HepG2 (cell line): ENCODE results near the gene WNT3. TPM values are rescaled to one million over a fixed set of nuclear protein-coding genes. Genes with fewer than 3 reads are reported as not detected.

Source experiments
- ATAC-seq: fragments of 200-7000 bp; cut with Tn5 transposase; 3 replicates; pipeline ENCODE4 v1.9.1; 2020; ENCODE audit warnings: mild to moderate bottlenecking, moderate library complexity
- BruUV-seq: library from RNA; stranded (reverse); fragments of 400-500 nt; replicated peaks from 2 replicates; lab custom pipeline; 2021; lab: Mats Ljungman, UMichigan
- CTCF ChIA-PET: fragments of 300-600 bp; formaldehyde crosslinking; extraction: SDS; loops from one replicate; lab custom pipeline; 2021; ENCODE audit warnings: low total read pairs, inconsistent platforms, low intra/inter-chr PET ratio; lab: Yijun Ruan, JAX
- POLR2A ChIA-PET: fragments of 350-600 bp; sonication (Branson Sonifier 250); formaldehyde crosslinking; loops from one replicate; lab custom pipeline; 2020; ENCODE audit warnings: antibody characterized with exemption, inconsistent platforms; lab: Yijun Ruan, JAX
- DNase-seq: peaks from one replicate; pipeline ENCODE4 v3.0.0-alpha.2; 2015; ENCODE audit warnings: low spot score
- FAIRE-seq: peaks from 3 replicates; lab custom pipeline; 2011; peaks lifted over from hg19 to GRCh38; lab: Jason Lieb, UNC
- H2AFZ ChIP-seq: one replicate; pipeline ENCODE4 v1.6.1; 2011; ENCODE audit warnings: low read length, inconsistent platforms
- H3K27ac ChIP-seq: fragments of 300-600 bp; 3 replicates; pipeline ENCODE4 v1.8.0; 2011; ENCODE audit warnings: mixed run types, mild to moderate bottlenecking, mixed read lengths, low read length, inconsistent platforms; ENCODE audit not compliant: insufficient read depth; ENCODE audit errors: extremely low read length
- H3K27me3 ChIP-seq, 2 experiments: fragments of 200-600 bp in 1 of 2; 2 replicates in 1 of 2; 3 replicates in 1 of 2; pipeline versions ENCODE4 v1.6.0 to v1.8.0; 2011; ENCODE audit warnings: low read length in 2 of 2, mild to moderate bottlenecking in 2 of 2, moderate library complexity in 2 of 2, inconsistent platforms in 1 of 2; ENCODE audit not compliant: insufficient read depth in 2 of 2, control insufficient read depth in 1 of 2
- H3K36me3 ChIP-seq, 2 experiments: fragments of 200-600 bp in 1 of 2; replicated peaks in 1 of 2; 2 replicates in 1 of 2; 3 replicates in 1 of 2; pipeline versions ENCODE4 v1.5.1 to v1.8.0; 2011; ENCODE audit warnings: low read length in 2 of 2, inconsistent platforms in 1 of 2; ENCODE audit not compliant: insufficient read depth in 2 of 2, control insufficient read depth in 1 of 2
- H3K4me1 ChIP-seq: 2 replicates; pipeline ENCODE4 v1.5.1; 2012; ENCODE audit warnings: low read length, inconsistent platforms; ENCODE audit not compliant: insufficient read depth
- H3K4me2 ChIP-seq: 2 replicates; pipeline ENCODE4 v1.6.0; 2011; ENCODE audit warnings: low read depth, low read length, inconsistent platforms
- H3K4me3 ChIP-seq, 3 experiments: fragments of 200-600 bp in 1 of 3; sonication (generic), shearing (Covaris generic) in 1 of 3; replicated peaks in 1 of 3; 2 replicates each; pipeline ENCODE4 v1.5.1; 2011 to 2016; ENCODE audit warnings: low read length in 3 of 3, inconsistent platforms in 2 of 3, low read depth in 2 of 3, mild to moderate bottlenecking in 2 of 3, control low read depth in 1 of 3, mixed read lengths in 1 of 3; ENCODE audit not compliant: insufficient read depth in 1 of 3
- H3K79me2 ChIP-seq: one replicate; pipeline ENCODE4 v1.6.1; 2011; ENCODE audit warnings: low read length, inconsistent platforms; ENCODE audit not compliant: insufficient read depth
- H3K9ac ChIP-seq: 2 replicates; pipeline ENCODE4 v1.6.0; 2011; ENCODE audit warnings: mild to moderate bottlenecking, low read depth, low read length, inconsistent platforms; ENCODE audit not compliant: insufficient read depth
- H3K9me3 ChIP-seq: 2 replicates; pipeline ENCODE4 v1.5.1; 2012; ENCODE audit warnings: mild to moderate bottlenecking, low read length
- H4K20me1 ChIP-seq: 2 replicates; pipeline ENCODE4 v1.6.0; 2011; ENCODE audit warnings: inconsistent platforms, mild to moderate bottlenecking, low read length, moderate library complexity; ENCODE audit not compliant: insufficient read depth
- ATF7 ChIP-seq, 2 experiments: fragments of 450-650 bp in 1 of 2; sonication (generic) in 1 of 2; formaldehyde crosslinking in 1 of 2; IDR thresholded peaks; 2 replicates each; pipeline versions ENCODE4 v1.4.0 to v1.6.1; 2016 to 2020; ENCODE audit warnings: antibody characterized with exemption in 1 of 2, mild to moderate bottlenecking in 1 of 2, missing genetic modification reagents in 1 of 2
- CREB1 ChIP-seq, 2 experiments: fragments of 450-650 bp in 1 of 2; IDR thresholded peaks; 2 replicates each; pipeline ENCODE4 v1.6.1; 2016 to 2017; ENCODE audit warnings: control low read depth in 1 of 2, mild to moderate bottlenecking in 1 of 2, missing compliant biosample characterization in 1 of 2, missing genetic modification characterization in 1 of 2
- EED ChIP-seq: sonication (generic); formaldehyde crosslinking; IDR thresholded peaks from 2 replicates; pipeline ENCODE4 v1.5.0; 2020; ENCODE audit warnings: mild to moderate bottlenecking, missing genetic modification reagents
- TCF7L2 ChIP-seq: IDR thresholded peaks from 2 replicates; pipeline ENCODE4 v1.6.1; 2011; ENCODE audit warnings: mild to moderate bottlenecking, low read depth, low read length, moderate library complexity
- ZNF136 ChIP-seq: sonication (generic); formaldehyde crosslinking; IDR thresholded peaks from 2 replicates; pipeline ENCODE4 v1.8.1; 2022; ENCODE audit warnings: low read depth, mild to moderate bottlenecking, moderate library complexity, missing genetic modification reagents
- ZNF543 ChIP-seq: sonication (generic); formaldehyde crosslinking; IDR thresholded peaks from 2 replicates; pipeline ENCODE4 v1.4.0; 2020; ENCODE audit warnings: mild to moderate bottlenecking, missing genetic modification reagents
- WGBS: methylation state at CpG from one replicate; pipeline ENCODE4 v1.1.6; 2017; ENCODE audit warnings: low lambda C conversion rate; 5-methylcytosine and 5-hydroxymethylcytosine counted together
- in situ Hi-C: cut with HindIII; loops from 2 replicates; pipeline ENCODE4 v1.10.0; 2017; ENCODE audit warnings: low pct_unique_long_range_greater_than_20kb; ENCODE audit not compliant: extremely low pct_ligation_motif_present
- intact Hi-C: fragments of 100-400 bp; cut with micrococcal nuclease; formaldehyde crosslinking; loops from one replicate; pipeline ENCODE4 v1.10.0; 2022; ENCODE audit not compliant: unreplicated experiment
- polyA plus RNA-seq, 8 experiments: library from polyadenylated mRNA; depleted of rRNA in 3 of 8; stranded (reverse) in 7 of 8; unstranded in 1 of 8; fragments of >200 nt; fragmentation: Illumina TruSeq in 4 of 8; extraction: Trizol in 4 of 8; gene quantifications; 2 replicates each; pipeline versions ENCODE4 v1.2.1 to v1.2.3, GENCODE V29; 2011 to 2016; ENCODE audit warnings: low read depth in 4 of 8, missing spikeins in 1 of 8, mixed read lengths in 1 of 8; ENCODE audit not compliant: insufficient read depth in 1 of 8
- total RNA-seq, 5 experiments: library from RNA; depleted of rRNA; stranded (reverse); fragments of >200 nt; fragmentation: Illumina TruSeq; extraction: Trizol; gene quantifications; 2 replicates each; pipeline ENCODE4 v1.2.3, GENCODE V29; 2016; ENCODE audit warnings: low read depth in 1 of 5
- TF ChIP-seq, protein P1 (sequence below): sonication (generic); formaldehyde crosslinking; IDR thresholded peaks from 2 replicates; pipeline ENCODE4 v1.5.1; 2020; ENCODE audit warnings: missing genetic modification reagents, mild to moderate bottlenecking, borderline replicate concordance

Gene WNT3
- total and polyA plus RNA-seq, 2 of the 13 experiments (the other 11 are each of a cell fraction or from before 2014, with no cell fraction given), result 8.5 to 10.3 TPM

DNA sequence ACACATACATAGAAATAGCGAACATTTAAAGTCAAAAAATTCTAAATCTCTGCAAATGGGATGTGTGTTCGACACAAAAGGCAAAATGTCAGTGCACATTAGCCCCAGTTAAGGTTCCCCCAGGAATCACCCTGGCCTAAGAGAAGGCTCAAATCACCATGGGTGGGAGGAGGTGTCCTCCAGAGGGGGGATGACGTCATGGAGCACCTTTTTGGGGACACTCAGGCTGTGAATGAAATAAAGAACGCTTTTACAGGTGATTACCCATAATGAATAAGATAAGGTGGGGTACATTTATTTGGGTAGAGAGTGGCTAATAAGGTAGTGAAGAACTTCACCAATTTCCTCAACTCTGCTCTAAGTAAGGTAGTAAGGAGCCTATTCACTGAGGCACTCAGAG lies 26.4 kb downstream of the WNT3 start:
- FAIRE-seq, result no peak
- Histone ChIP-seq H3K9ac (no peak overlapping the region), H3K79me2 (no peaks in the 10 kb centered on the region), H3K27ac (no peak overlapping the region), H2AFZ (no peak overlapping the region), H4K20me1 (no peaks in the 10 kb centered on the region), H3K4me3 (no peak overlapping the region), H3K9me3 (no peaks in the 10 kb centered on the region), H3K4me2 (no peak overlapping the region), H3K4me1 (peaks cover 19% of the 10 kb centered on the region), H3K27me3 (peaks cover 8 to 66% of the 10 kb centered on the region in 2 experiments), H3K36me3 (no peaks in the 10 kb centered on the region)
- WGBS, result 39% methylated on average over 4 of the region's 4 CpGs
- DNase-seq, result no peak
- ChIA-PET POLR2A (no interaction called here), CTCF (no interaction called here)
- intact Hi-C loops (no loop called here), in situ Hi-C loops (no loop called here)
- ATAC-seq, result no peak
- no peak for TF ChIP-seq TCF7L2
- TF ChIP-seq CREB1 (IDR thresholded peaks at IDR 0.05), result peak; percentile 94
- no peak for TF ChIP-seq CREB1 (CRISPR knock-in tag; IDR thresholded peaks at IDR 0.05)
- peak; percentile 99 for TF ChIP-seq ATF7 (IDR thresholded peaks at IDR 0.05)
- TF ChIP-seq ATF7 (CRISPR knock-in tag; IDR thresholded peaks at IDR 0.05), result no peak
- TF ChIP-seq, protein P1, sequence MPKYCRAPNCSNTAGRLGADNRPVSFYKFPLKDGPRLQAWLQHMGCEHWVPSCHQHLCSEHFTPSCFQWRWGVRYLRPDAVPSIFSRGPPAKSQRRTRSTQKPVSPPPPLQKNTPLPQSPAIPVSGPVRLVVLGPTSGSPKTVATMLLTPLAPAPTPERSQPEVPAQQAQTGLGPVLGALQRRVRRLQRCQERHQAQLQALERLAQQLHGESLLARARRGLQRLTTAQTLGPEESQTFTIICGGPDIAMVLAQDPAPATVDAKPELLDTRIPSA (CRISPR knock-in tag), result no peak
- BruUV-seq, result no TSS peak

DNA sequence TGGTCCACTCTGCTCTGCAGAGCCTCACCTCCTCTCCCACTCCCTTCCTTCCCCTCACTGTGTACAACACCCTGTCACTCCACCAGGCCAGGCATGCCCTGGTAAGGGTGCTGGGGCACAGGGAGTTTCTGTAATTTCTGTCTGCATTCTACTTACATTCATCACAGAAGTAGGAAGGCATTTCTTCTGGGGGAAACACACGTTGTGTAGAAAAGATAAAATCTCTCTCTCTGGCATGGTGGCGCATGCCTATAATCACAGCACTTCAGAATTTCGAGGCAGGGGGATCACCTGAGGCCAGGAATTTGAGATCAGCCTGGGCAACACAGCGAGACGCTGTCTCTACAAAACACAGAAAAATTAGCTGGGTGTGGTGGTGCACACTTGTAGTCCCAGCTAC lies 27.0 kb downstream of the WNT3 start:
- no peak overlapping the region for H3K9ac ChIP-seq
- no peaks in the 10 kb centered on the region for H3K9me3 ChIP-seq
- no peak overlapping the region for H3K4me2 ChIP-seq
- H4K20me1 ChIP-seq, result no peaks in the 10 kb centered on the region
- no peaks in the 10 kb centered on the region for H3K36me3 ChIP-seq
- ChIA-PET CTCF (no interaction called here), POLR2A (no interaction called here)
- intact Hi-C loops, result no loop called here
- no peak for FAIRE-seq
- TF ChIP-seq ZNF136 (CRISPR knock-in tag) (no peak), EED (no peak), ZNF543 (CRISPR knock-in tag) (no peak)
- no peaks in the 10 kb centered on the region for H3K79me2 ChIP-seq
- H2AFZ ChIP-seq, result no peak overlapping the region
- DNase-seq, result no peak
- 32% methylated on average over 5 of the region's 5 CpGs for WGBS
- in situ Hi-C loops, result no loop called here
- ATAC-seq, result no peak
- H3K4me3 ChIP-seq, result no peak overlapping the region
- peaks cover 19% of the 10 kb centered on the region for H3K4me1 ChIP-seq
- H3K27me3 ChIP-seq, result peaks cover 9 to 65% of the 10 kb centered on the region in 2 experiments
- BruUV-seq, result no TSS peak
- H3K27ac ChIP-seq, result no peak overlapping the region
